ENCODE data around the gene GAGE10.

DNA sequence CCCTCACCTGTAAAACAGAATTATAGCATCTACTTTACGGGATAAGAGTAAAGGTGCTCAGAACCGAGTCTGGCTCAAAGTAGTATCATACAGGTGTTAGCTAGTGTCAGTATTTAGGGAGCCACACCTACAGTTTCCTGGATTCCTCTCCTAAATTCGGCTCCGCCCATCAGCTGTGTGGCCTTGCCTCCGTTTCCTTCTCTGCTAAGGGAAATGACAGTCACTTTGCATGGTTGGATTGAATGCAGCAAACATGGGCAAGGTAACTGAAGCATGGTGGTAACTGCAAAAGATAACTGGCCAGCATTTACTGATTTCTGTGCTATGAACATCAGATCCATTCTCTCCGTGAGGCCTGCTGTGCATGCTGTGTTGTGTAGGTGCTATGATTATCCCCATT, 31.0 kb upstream of the GAGE10 start:
- no peak for TF ChIP-seq POLR2A (IDR thresholded peaks at IDR 0.05; ENCODE audit: control extremely low read depth in 1 of 2, low read depth in 2 of 2, low read length in 2 of 2)
- no peak for TF ChIP-seq JUN (IDR thresholded peaks at IDR 0.05; ENCODE audit: low read depth, low read length)
- TF ChIP-seq EZH2 (IDR thresholded peaks at IDR 0.05; ENCODE audit: low read depth, low read length, severe bottlenecking): no peak
- TF ChIP-seq, protein P1, sequence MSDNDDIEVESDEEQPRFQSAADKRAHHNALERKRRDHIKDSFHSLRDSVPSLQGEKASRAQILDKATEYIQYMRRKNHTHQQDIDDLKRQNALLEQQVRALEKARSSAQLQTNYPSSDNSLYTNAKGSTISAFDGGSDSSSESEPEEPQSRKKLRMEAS (IDR thresholded peaks at IDR 0.05): no peak
- TF ChIP-seq, protein P2, sequence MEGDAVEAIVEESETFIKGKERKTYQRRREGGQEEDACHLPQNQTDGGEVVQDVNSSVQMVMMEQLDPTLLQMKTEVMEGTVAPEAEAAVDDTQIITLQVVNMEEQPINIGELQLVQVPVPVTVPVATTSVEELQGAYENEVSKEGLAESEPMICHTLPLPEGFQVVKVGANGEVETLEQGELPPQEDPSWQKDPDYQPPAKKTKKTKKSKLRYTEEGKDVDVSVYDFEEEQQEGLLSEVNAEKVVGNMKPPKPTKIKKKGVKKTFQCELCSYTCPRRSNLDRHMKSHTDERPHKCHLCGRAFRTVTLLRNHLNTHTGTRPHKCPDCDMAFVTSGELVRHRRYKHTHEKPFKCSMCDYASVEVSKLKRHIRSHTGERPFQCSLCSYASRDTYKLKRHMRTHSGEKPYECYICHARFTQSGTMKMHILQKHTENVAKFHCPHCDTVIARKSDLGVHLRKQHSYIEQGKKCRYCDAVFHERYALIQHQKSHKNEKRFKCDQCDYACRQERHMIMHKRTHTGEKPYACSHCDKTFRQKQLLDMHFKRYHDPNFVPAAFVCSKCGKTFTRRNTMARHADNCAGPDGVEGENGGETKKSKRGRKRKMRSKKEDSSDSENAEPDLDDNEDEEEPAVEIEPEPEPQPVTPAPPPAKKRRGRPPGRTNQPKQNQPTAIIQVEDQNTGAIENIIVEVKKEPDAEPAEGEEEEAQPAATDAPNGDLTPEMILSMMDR (IDR thresholded peaks at IDR 0.05; ENCODE audit: control extremely low read depth in 1 of 3, insufficient read depth in 1 of 3, low read depth in 1 of 3, low read length in 3 of 3): no peak
- no peak for TF ChIP-seq EP300 (IDR thresholded peaks at IDR 0.05; ENCODE audit: borderline replicate concordance in 1 of 2, low read depth in 2 of 2, low read length in 2 of 2)
- no peak for TF ChIP-seq TAF1 (IDR thresholded peaks at IDR 0.05; ENCODE audit: low read depth, low read length)
- TF ChIP-seq CREB1 (IDR thresholded peaks at IDR 0.05): no peak
- no peak for TF ChIP-seq SP1 (IDR thresholded peaks at IDR 0.05; ENCODE audit: low read depth, low read length)
- no peak for TF ChIP-seq CEBPB (IDR thresholded peaks at IDR 0.05; ENCODE audit: low read depth, low read length)
- TF ChIP-seq NRF1 (IDR thresholded peaks at IDR 0.05; ENCODE audit: low read depth, low read length): no peak

Data from H1 (cell line).